HG03460 (cell line): ENCODE data around the gene INSR.
"Not testable (repeated sequence)": the region's sequence is repeated elsewhere in the genome, so short reads cannot be mapped to it uniquely, and the experiment has no call there.

Experiments
- ATAC-seq: cut with Tn5 transposase; IDR thresholded peaks from one replicate; pipeline ENCODE4 v1.9.1; 2021; ENCODE audit not compliant: unreplicated experiment

The INSR gene

DNA sequence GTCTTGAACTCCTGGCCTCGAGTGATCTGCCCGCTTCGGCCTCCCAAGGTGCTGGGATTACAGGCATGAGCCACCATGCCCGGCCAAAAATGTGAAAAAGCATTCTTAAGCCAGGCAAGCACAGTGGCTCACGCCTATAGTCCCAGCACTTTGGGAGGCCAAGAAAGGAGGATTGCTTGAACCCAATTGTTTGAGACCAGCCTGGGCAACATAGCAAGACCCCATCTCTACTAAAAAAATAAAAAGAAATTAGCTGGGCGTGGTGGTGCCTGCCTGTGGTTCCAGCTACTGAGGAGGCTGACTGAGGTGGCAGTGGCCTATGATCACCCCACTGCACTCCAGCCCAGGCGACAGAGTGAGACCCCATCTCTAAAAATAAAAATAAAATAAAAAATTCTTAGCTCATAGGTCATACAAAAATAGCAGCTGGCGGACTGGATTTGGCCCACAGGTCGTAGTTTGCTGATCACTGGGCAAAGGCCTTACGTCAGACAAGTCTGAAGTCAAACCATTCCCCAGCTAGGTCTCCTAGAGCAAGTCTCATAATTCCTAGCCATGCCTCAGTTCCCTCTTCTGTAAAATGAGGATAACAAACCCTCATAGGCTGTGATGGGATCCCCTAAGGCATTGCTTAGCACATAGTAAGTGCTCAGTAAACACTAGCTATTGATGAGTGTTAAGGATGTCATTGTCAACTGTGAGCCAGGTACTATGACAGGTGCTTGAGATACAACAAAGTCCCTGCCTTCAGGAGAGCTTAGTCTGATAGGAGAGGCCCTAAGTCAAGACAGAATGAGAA is 36.0 kb downstream of the INSR start:
- ATAC-seq = no peak

DNA sequence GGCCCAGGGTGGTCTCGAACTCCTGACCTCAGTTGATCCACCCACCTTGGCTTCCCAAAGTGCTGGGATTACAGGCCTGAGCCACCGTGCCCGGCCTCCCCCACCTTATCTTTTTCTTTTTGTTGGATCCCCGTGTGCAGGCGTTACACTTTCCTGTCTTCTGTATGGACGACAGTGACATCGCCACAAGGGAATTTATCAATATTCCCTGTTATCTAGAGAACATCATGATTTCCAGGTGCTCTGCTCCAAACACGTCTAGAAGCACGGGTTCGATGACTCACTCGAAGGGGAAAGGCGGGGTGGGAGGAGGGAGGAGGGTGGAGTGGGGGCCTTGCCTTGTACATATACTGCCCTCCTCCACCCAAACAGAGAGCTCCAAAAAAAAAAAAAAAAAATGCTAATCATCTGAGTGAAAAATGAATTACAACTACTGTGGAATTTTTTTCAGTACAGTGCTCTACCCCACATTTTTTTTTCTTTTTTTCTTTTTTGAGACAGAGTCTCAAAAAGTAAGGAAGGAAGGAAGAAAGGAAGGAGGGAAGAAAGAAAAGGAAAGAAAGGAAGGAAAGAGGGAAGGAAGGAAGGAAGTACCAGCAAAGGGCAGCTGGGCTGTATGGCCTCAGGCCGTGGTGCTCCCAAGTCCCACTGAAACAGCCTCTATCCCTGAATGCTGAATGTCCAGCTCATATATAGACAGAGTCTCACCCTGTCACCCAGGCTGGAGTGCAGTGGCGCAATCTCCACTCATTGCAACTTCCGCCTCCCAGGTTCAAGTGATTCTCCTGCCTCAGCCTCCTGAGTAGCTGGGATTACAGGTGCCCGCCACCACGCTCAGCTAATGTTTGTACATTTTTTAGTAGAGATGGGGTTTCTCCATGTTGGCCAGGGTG is 36.8 kb downstream of the INSR start:
- ATAC-seq = no peak

- no peak for ATAC-seq
These were observed 38.6 kb downstream of the INSR start for GRCh38 chr19:7255631-7256030.

GRCh38 chr19:7255119-7255518 is 39.1 kb downstream of the INSR start:
- no peak for ATAC-seq

GRCh38 chr19:7254590-7254989 is 39.6 kb downstream of the INSR start:
- no peak for ATAC-seq

DNA sequence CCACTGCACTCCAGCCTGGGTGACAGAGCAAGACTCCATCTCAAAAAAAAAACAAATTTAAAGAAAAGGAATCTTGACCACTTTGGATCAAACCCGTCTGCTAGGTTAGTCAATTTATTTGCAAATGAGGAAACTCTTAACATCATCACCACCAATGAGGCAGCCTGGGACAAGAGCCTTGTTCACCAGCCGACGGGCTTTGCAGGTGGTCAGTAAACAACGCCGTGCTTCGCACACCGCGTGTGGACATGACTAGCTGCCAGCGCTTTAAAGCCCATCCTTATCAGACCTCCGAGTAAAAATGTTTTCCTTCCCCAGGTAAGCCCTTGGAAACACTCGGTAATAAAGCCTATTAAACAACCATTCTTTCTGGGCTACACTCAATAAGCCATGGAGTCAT is 41.9 kb downstream of the INSR start:
- ATAC-seq = no peak

DNA sequence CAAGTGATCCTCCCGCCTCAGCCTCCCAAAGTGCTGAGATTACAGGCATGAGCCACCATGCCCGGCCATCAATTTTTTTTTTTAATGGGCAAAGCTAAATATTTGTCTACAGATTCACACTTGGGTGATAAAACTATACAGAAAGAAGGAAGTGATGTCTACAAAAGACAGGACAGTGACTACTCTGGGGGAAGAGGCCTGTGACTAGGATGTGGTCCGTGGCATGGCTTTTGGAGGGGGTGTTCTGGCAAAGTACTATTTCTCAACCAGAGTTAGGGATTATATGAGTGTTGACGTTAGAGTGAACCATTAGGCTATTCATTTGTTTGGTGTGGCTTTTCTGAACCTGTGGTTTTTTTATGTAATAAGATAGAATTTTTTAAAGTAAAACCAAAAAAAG is 42.7 kb downstream of the INSR start:
- no peak for ATAC-seq

DNA sequence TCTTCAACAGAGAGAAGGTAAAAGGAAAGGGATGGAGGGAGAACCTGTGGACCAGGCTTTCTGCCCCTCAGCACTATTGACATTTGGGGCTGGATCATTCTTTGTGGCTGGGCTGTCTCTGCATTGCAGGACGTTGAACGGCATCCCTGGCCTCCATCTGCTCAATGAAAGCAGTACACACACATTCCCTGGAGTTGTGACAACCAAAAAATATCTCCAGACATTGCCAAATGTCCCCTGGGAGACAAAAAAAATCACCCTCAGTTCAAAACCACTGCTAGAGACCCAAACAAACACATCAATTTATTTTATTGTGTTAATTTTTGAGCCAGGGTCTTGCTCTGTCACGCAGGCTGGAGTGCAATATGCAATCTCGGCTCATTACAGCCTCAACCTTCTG is 43.3 kb downstream of the INSR start:
- no peak for ATAC-seq

DNA sequence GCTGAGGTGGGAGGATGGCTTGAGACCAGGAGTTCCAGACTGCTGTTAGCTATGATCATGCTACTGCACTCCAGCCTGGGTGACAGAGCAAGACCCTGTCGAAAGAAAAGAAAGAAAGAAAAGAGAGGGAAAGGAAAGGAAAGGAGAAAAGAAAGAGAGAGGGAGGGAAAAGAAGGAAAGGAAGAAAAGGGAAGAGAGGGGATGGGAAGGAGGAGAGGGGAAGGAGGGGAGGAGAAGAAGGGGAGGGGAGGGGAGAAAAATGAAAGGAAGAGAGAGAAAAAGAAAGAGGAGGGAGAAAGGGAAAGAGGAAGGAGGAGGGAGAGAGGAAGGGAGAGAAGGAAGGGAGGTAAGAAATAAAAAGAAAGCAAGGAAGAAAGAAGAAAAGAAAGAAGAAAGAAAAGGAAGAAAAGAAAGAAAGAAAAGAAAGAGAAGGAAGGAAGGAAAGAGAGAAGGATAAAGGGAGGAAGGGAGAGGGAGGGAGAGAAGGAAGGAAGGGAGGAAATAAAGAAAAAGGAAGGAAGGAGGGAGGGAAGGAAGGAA is 44.1 kb downstream of the INSR start:
- no peak for ATAC-seq

DNA sequence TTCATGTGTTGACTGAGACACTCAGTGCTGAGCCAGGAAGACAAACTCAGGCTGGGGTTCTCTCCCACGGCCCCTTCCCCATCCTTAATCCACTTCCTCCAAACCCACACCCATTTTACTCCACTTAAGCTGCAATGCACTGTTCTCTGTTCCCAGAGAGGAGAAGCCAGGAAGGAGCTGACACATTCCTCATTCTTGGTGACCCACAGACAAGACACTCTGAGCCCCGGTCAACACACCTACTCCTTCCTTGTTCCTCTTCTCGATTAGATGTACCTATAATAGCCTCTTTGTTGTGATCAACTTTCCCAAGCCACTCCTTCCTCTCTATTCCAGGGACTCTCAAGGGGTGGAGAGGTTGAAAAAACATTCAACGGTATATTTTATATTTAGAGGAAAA is 47.1 kb downstream of the INSR start:
- ATAC-seq = no peak

DNA sequence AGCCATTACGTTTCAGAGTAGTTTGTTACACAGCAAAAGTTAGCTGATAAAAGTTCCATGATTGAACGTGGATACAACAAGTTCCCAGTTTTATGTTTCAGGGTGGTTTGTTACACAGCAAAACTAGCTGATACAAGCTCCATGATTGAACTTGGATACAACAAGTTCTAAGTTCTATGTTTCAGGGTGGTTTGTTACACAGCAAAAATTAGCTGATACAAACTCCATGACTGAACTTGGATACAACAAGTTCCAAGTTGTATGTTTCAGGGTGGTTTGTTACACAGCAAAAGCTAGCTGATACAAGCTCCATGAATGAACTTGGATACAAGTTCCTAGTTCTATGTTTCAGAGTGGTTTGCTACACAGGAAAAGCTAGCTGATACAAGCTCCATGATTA is 47.6 kb downstream of the INSR start:
- no peak for ATAC-seq

DNA sequence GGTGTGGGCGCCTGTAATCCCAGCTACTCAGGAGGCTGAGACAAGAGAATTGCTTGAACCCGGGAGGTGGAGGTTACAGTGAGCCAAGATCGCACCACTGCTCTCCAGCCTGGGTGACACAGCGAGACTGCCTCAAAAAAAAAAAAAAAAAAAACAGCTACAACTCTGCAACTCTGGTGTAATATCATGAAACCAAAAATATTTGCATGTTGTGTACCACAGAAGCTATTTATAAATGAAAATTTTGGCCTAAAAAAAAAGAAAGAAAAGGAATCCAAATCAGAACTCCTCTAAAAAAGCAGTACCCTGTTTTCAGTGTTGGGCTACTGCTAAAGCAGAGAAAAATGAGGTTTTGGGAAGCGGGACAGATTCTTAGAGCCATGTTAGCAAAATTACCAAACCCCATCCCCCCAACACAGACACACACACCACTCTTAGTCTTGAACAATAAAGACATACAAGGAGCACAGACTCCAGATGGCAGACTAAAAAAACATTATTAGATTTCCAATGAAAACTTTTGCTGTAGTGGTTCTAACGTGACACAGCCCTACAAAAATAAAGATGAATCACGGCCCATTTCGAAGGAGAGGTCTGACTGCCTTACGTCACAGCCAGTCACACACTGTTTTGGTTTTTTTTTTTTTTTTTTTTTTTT is 51.5 kb downstream of the INSR start:
- no peak for ATAC-seq

GRCh38 chr19:7238051-7238450 is 56.2 kb downstream of the INSR start:
- ATAC-seq = no peak

DNA sequence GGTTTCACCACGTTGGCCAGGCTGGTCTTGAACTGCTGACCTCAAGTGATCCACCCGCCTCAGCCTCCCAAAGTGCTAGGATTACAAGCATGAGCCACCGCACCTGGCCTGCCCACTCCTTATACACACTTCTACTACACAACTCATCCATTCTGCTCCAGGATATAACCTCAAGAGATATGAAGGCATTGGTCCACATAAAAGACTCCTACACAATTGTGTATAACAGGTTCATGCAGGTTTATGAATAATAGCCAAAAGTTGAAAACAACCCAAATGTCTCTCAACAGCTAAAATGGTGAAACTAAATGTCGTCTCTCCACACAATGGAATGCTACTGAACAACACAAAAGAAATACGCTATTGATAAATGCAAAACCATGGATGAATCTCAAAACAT is 58.1 kb downstream of the INSR start:
- no peak for ATAC-seq

GRCh38 chr19:7230826-7231225 is 63.4 kb downstream of the INSR start:
- no peak for ATAC-seq

GRCh38 chr19:7229735-7230134 is 64.5 kb downstream of the INSR start:
- ATAC-seq = no peak

DNA sequence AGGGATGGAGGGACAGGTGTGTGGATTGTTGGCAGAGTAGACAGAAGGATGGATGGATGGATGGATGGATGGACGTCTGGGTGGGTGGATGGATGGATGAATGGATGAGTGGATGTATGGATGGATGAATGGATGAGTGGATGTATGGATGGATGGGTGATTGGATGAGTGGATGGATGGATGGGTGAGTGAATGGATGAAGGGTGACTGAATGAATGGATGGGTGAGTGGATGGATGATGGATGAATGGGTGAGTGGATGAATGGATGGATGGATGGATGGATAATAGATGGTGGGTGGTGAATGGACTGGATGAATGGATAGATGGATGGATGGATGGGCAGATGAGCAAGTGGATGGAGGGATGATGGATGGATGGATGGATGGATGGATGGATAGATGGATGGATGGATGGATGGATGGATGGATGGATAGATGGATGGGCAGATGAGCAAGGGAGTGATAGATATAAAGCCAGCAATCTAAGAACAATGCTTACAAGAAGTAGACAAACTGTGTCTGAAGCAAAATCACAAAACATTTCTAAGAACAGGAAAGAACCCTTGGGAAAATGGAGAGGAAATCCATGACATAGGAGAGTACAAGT is 65.2 kb downstream of the INSR start:
- ATAC-seq = no peak

DNA sequence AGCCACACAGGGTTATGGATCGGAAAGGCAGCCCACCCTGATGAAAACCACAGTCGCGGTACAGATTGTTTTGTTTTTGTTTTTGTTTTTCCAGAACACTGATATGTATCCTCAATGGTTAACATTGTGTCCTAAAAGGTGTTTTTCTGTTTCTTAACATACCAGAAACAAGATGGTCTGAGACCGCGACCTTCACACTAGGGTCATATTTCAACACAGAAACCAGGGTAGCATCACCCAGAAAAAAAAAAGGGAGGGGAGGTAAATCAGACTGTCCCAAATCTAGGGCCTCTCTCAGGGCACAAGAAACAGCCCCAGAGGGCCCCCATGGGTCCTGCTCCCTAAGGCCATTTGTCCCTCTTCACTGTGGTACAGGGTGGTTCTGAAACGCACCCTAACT is 66.5 kb downstream of the INSR start:
- no peak for ATAC-seq

GRCh38 chr19:7227149-7227548 is 67.1 kb downstream of the INSR start:
- not testable (repeated sequence) for ATAC-seq

GRCh38 chr19:7226739-7227138 is 67.5 kb downstream of the INSR start:
- ATAC-seq = no peak

DNA sequence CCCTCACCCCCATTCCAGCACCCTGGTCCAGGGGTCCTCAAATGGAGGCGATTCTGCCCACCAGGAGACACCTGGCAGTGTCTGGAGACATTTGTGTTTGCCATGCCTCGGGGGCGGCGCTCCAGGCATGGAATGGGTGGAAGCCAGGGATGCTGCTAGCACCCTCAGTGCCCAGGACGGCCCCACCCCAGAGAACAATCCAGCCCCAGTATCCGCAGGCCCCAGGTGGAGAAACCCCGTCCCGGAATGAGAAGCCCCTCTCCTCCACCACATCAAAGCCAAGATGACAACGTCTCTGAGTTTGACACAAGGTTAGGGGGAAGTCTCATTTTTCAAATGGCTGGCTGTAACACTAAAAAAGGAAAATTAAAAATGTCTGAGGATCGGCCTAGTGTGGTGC is 68.5 kb downstream of the INSR start:
- no peak for ATAC-seq
